ENCODE measurements around the gene AGER.

AGER gene

DNA sequence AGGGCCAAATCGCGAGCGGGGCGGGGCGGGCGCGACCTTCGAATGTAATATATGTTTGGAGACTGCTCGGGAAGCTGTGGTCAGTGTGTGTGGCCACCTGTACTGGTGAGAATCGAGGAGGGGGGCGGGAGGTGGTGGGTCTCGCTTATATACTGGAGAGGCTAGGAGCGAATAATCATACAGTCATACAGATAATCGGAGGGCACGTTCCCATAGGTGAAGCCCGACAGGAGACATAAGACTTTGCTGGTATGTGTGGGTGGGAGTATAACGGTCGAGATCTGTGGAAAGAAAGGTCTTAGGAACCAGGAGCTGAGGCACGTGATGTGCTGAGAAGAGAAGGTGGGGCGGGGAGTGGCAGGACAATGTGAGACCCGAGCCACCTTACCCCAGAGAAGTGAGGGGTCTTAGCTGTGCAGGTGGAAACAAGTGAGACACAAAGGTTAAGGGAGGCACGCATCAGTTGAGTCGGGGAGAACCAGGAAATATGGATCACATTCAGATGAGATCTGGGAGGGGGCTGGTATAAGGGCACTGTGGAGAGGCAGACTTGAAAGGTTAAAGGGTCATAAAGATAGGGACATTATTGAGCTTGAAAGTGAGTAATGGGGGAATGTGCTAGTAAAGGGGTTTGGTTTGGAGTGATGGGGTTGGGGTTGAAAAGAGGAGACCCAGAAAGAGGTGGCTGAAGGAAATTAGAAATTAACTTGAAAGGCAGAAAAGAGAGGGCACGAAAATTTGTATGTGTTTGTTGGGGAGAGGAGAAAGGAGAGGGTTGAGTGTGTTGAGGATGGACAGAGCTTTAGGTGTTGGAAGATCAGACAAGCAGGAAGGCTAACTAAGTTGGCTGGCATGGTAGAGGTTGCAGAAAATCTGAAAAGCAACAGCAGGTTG, 5.3 kb downstream of the AGER start (continued):
- TF ChIP-seq ZFP69B (tag by site-specific recombination; IDR thresholded peaks at IDR 0.05) (0 out of 2 replicates have a peak, but pooled peaks have one; percentile 26), ZNF202 (tag by site-specific recombination; IDR thresholded peaks at IDR 0.05; ENCODE audit: borderline replicate concordance) (no peak), ZNF560 (tag by site-specific recombination; IDR thresholded peaks at IDR 0.05; ENCODE audit: borderline replicate concordance) (no peak), ZNF610 (tag by site-specific recombination; IDR thresholded peaks at IDR 0.05; ENCODE audit: borderline replicate concordance) (no peak), ZBTB8A (tag by site-specific recombination; IDR thresholded peaks at IDR 0.05) (peak; percentile 38; the same call in 1 of the 2 replicates), OSR2 (tag by site-specific recombination; IDR thresholded peaks at IDR 0.05) (no peak), ZNF394 (tag by site-specific recombination; IDR thresholded peaks at IDR 0.05; ENCODE audit: borderline replicate concordance) (no peak; the same call in 1 of the 2 replicates), ZNF416 (tag by site-specific recombination; IDR thresholded peaks at IDR 0.05) (no peak), KLF16 (tag by site-specific recombination; IDR thresholded peaks at IDR 0.05) (peak; percentile 60; the same call in 1 of the 2 replicates), SP7 (tag by site-specific recombination; IDR thresholded peaks at IDR 0.05) (peak; percentile 38), ZNF2 (tag by site-specific recombination; IDR thresholded peaks at IDR 0.05) (no peak), ZNF341 (tag by site-specific recombination; IDR thresholded peaks at IDR 0.05; ENCODE audit: low read depth) (0 out of 2 replicates have a peak, but pooled peaks have one; percentile 18), ZFHX2 (tag by site-specific recombination; conservative IDR thresholded peaks at IDR 0.05) (peak; percentile 73)
- TF ChIP-seq, protein P1, sequence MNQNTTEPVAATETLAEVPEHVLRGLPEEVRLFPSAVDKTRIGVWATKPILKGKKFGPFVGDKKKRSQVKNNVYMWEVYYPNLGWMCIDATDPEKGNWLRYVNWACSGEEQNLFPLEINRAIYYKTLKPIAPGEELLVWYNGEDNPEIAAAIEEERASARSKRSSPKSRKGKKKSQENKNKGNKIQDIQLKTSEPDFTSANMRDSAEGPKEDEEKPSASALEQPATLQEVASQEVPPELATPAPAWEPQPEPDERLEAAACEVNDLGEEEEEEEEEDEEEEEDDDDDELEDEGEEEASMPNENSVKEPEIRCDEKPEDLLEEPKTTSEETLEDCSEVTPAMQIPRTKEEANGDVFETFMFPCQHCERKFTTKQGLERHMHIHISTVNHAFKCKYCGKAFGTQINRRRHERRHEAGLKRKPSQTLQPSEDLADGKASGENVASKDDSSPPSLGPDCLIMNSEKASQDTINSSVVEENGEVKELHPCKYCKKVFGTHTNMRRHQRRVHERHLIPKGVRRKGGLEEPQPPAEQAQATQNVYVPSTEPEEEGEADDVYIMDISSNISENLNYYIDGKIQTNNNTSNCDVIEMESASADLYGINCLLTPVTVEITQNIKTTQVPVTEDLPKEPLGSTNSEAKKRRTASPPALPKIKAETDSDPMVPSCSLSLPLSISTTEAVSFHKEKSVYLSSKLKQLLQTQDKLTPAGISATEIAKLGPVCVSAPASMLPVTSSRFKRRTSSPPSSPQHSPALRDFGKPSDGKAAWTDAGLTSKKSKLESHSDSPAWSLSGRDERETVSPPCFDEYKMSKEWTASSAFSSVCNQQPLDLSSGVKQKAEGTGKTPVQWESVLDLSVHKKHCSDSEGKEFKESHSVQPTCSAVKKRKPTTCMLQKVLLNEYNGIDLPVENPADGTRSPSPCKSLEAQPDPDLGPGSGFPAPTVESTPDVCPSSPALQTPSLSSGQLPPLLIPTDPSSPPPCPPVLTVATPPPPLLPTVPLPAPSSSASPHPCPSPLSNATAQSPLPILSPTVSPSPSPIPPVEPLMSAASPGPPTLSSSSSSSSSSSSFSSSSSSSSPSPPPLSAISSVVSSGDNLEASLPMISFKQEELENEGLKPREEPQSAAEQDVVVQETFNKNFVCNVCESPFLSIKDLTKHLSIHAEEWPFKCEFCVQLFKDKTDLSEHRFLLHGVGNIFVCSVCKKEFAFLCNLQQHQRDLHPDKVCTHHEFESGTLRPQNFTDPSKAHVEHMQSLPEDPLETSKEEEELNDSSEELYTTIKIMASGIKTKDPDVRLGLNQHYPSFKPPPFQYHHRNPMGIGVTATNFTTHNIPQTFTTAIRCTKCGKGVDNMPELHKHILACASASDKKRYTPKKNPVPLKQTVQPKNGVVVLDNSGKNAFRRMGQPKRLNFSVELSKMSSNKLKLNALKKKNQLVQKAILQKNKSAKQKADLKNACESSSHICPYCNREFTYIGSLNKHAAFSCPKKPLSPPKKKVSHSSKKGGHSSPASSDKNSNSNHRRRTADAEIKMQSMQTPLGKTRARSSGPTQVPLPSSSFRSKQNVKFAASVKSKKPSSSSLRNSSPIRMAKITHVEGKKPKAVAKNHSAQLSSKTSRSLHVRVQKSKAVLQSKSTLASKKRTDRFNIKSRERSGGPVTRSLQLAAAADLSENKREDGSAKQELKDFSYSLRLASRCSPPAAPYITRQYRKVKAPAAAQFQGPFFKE (tag by site-specific recombination; IDR thresholded peaks at IDR 0.05; ENCODE audit: borderline replicate concordance) = 0 out of 2 replicates have a peak, but pooled peaks have one; percentile 53
- TF ChIP-seq, protein P2, sequence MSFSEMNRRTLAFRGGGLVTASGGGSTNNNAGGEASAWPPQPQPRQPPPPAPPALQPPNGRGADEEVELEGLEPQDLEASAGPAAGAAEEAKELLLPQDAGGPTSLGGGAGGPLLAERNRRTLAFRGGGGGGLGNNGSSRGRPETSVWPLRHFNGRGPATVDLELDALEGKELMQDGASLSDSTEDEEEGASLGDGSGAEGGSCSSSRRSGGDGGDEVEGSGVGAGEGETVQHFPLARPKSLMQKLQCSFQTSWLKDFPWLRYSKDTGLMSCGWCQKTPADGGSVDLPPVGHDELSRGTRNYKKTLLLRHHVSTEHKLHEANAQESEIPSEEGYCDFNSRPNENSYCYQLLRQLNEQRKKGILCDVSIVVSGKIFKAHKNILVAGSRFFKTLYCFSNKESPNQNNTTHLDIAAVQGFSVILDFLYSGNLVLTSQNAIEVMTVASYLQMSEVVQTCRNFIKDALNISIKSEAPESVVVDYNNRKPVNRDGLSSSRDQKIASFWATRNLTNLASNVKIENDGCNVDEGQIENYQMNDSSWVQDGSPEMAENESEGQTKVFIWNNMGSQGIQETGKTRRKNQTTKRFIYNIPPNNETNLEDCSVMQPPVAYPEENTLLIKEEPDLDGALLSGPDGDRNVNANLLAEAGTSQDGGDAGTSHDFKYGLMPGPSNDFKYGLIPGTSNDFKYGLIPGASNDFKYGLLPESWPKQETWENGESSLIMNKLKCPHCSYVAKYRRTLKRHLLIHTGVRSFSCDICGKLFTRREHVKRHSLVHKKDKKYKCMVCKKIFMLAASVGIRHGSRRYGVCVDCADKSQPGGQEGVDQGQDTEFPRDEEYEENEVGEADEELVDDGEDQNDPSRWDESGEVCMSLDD (tag by site-specific recombination; IDR thresholded peaks at IDR 0.05) = peak; percentile 93
- TF ChIP-seq, protein P3, sequence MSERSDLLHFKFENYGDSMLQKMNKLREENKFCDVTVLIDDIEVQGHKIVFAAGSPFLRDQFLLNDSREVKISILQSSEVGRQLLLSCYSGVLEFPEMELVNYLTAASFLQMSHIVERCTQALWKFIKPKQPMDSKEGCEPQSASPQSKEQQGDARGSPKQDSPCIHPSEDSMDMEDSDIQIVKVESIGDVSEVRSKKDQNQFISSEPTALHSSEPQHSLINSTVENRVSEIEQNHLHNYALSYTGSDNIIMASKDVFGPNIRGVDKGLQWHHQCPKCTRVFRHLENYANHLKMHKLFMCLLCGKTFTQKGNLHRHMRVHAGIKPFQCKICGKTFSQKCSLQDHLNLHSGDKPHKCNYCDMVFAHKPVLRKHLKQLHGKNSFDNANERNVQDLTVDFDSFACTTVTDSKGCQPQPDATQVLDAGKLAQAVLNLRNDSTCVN (tag by site-specific recombination; optimal IDR thresholded peaks at IDR 0.05) = peak; percentile 23
- TF ChIP-seq, protein P4, sequence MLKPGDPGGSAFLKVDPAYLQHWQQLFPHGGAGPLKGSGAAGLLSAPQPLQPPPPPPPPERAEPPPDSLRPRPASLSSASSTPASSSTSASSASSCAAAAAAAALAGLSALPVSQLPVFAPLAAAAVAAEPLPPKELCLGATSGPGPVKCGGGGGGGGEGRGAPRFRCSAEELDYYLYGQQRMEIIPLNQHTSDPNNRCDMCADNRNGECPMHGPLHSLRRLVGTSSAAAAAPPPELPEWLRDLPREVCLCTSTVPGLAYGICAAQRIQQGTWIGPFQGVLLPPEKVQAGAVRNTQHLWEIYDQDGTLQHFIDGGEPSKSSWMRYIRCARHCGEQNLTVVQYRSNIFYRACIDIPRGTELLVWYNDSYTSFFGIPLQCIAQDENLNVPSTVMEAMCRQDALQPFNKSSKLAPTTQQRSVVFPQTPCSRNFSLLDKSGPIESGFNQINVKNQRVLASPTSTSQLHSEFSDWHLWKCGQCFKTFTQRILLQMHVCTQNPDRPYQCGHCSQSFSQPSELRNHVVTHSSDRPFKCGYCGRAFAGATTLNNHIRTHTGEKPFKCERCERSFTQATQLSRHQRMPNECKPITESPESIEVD (tag by site-specific recombination; IDR thresholded peaks at IDR 0.05) = no peak
- TF ChIP-seq, protein P5, sequence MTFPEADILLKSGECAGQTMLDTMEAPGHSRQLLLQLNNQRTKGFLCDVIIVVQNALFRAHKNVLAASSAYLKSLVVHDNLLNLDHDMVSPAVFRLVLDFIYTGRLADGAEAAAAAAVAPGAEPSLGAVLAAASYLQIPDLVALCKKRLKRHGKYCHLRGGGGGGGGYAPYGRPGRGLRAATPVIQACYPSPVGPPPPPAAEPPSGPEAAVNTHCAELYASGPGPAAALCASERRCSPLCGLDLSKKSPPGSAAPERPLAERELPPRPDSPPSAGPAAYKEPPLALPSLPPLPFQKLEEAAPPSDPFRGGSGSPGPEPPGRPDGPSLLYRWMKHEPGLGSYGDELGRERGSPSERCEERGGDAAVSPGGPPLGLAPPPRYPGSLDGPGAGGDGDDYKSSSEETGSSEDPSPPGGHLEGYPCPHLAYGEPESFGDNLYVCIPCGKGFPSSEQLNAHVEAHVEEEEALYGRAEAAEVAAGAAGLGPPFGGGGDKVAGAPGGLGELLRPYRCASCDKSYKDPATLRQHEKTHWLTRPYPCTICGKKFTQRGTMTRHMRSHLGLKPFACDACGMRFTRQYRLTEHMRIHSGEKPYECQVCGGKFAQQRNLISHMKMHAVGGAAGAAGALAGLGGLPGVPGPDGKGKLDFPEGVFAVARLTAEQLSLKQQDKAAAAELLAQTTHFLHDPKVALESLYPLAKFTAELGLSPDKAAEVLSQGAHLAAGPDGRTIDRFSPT (tag by site-specific recombination; IDR thresholded peaks at IDR 0.05) = 0 out of 2 replicates have a peak, but pooled peaks have one; percentile 5
- TF ChIP-seq, protein P6, sequence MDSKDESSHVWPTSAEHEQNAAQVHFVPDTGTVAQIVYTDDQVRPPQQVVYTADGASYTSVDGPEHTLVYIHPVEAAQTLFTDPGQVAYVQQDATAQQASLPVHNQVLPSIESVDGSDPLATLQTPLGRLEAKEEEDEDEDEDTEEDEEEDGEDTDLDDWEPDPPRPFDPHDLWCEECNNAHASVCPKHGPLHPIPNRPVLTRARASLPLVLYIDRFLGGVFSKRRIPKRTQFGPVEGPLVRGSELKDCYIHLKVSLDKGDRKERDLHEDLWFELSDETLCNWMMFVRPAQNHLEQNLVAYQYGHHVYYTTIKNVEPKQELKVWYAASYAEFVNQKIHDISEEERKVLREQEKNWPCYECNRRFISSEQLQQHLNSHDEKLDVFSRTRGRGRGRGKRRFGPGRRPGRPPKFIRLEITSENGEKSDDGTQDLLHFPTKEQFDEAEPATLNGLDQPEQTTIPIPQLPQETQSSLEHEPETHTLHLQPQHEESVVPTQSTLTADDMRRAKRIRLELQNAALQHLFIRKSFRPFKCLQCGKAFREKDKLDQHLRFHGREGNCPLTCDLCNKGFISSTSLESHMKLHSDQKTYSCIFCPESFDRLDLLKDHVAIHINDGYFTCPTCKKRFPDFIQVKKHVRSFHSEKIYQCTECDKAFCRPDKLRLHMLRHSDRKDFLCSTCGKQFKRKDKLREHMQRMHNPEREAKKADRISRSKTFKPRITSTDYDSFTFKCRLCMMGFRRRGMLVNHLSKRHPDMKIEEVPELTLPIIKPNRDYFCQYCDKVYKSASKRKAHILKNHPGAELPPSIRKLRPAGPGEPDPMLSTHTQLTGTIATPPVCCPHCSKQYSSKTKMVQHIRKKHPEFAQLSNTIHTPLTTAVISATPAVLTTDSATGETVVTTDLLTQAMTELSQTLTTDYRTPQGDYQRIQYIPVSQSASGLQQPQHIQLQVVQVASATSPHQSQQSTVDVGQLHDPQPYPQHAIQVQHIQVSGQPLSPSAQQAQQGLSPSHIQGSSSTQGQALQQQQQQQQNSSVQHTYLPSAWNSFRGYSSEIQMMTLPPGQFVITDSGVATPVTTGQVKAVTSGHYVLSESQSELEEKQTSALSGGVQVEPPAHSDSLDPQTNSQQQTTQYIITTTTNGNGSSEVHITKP (tag by site-specific recombination; IDR thresholded peaks at IDR 0.05) = peak; percentile 5; the same call in 1 of the 2 replicates
